Right renal cortex interstitium (tissue), 3 donors: ENCODE data around the gene KCTD1. TPM values are rescaled to one million over a fixed set of nuclear protein-coding genes. Genes with fewer than 3 reads are reported as not detected.

ENCODE experiments used
- DNase-seq, 3 donors: peaks; one replicate each; pipeline ENCODE4 v3.0.0-alpha.2; 2013; ENCODE audit warnings: low read depth in 3 of 3, low spot score in 2 of 3
- polyA plus RNA-seq, 3 donors: library from polyadenylated mRNA; unstranded; fragments of 120-200 nt; gene quantifications; one replicate each; pipeline ENCODE4 v1.2.1, GENCODE V29; 2013; ENCODE audit not compliant: insufficient read length in 3 of 3

The KCTD1 gene
- polyA plus RNA-seq, 3 donors: 70.3 to 79.6 (median 77.8) TPM

GRCh38 chr18:26436176-26437051, 111.9 kb downstream of the KCTD1 start:
- no peak for DNase-seq

DNA sequence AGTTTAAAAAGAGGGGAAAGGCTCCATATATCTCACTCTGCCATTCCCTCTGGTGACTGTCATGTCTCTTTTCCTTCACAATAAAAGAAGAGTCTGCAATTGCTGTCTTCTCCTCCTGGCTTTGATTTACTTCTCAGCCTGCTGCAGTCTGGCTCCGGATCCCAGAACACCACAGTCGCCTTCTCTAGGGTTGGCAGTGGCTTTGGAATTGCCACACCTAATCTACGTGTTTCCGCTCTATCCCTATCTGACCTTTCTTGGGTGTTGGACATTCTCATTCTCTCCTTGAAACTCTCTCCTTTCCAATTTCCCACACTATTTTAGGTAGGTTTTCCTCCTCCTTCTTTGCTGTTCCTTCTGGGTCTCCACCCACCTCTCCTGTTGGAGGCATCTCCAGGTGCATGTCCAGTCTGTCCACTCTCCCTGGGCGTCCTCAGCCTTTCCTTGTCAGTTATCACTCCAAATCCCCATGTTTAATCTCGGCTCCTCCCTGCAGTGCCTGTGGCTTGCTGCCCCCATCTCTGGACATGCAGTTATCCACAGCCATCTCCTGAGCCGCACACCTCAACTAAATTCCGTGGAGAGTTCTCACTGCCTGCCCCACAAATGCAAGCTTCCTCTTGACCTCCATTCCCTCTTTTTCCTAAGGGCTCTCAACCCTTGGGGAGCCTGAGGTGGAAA, 112.8 kb downstream of the KCTD1 start:
- DNase-seq: no peak

DNA sequence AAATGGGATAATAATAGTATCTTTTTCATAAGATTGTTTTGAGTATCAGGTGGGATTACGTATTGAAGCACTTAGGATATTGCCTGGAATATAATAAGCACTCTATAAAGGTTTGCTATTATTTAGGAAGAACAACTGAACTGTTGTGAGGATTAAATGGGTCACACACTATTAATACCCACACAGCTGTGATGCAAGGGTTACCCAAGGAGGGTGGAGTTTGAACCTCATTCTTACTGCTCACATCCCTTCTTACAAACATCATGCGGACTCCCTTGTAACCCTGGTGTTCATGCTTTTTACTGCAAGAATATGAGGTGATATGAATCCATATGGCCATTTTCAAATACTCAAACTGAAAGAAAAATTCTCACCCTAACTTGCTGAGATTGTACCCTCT, 113.5 kb downstream of the KCTD1 start:
- DNase-seq: no peak

GRCh38 chr18:26432651-26433424, 115.5 kb downstream of the KCTD1 start:
- no peak for DNase-seq

- DNase-seq: peak in 1 of 3 donors; percentile 57
Observed at GRCh38 chr18:26429535-26430226, 118.7 kb downstream of the KCTD1 start.

GRCh38 chr18:26425148-26425531, 123.2 kb downstream of the KCTD1 start:
- DNase-seq: no peak

DNA sequence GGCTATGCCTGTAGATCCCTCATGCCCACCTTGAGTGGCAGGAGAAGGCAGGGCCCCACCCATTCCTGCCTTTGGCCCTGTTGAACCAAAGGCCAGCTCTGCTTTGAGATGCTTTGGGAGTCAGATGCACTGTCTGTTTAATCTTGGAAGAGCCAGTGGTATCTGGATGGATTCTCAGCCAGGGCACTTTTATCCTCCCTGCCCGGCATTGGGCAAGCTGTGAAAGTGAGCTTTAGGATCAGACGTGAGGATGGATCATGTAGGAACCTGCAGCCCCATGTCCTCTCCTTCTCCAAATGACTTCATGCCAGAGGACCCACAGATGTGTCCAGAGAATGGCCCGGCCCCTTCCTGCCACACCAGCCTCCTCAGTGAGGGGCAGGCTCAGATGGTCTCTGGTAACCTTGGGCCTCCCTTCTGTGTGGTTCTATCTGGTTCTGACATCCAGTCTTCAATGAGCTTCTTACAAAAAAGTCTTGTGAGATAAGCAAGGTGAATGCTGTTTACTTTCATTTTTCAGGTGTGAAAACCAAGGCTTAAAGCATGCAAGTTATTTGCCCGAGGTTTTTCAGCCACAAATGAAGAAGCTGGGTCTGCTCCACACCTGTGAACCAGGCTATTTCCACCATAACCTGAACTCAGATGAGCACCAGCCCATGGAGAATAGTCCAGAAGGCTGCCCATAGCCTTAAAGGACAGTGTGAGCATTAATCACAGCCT, 123.8 kb downstream of the KCTD1 start:
- DNase-seq: no peak

- no peak for DNase-seq
Observed at GRCh38 chr18:26422472-26423162, 125.7 kb downstream of the KCTD1 start.

DNA sequence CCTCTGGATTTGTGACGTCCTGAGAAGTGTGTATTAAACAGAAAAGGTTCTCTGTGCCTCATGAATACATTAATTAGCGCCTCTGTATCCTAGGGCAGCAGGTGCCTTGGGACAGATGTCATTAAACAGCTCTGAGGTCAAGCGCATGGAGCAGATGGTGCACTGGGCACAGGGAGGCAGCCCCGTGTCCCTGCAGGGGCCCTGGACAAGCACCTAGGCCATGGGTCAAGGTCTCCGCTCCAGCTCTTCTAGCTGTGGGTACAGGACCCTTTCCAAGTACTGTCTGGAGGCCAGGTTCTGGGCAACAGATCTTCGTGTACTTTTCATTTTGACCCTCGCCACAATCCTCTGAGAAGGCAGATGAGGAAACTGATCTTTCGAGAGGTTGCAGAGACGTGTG, 126.4 kb downstream of the KCTD1 start:
- DNase-seq: no peak

DNA sequence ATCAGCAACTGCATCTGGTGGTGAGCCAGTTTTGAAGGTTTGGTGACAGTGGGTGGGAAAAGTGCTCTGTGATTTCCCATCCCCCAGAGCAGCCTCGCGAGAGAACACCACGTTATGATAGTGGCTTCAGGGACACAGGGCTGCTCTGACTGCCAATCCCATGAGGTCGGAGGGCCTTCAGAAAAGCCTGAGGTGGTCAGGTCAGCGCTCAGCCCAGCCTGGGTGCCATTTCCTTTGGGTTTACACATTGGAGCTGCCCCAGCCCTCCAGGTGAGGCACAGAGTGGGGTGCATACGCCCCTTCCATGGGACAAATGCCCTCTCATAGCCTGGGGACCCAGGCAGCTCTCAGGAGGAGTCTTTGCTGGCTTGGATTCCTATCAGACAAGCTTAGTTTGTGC, 126.8 kb downstream of the KCTD1 start:
- DNase-seq: no peak

GRCh38 chr18:26419746-26420145, 128.6 kb downstream of the KCTD1 start:
- no peak for DNase-seq

- DNase-seq: no peak
Observed at GRCh38 chr18:26418225-26418624, 130.1 kb downstream of the KCTD1 start.

GRCh38 chr18:26417190-26417589, 131.2 kb downstream of the KCTD1 start:
- no peak for DNase-seq

- DNase-seq: no peak
Observed at GRCh38 chr18:26416652-26417150, 131.7 kb downstream of the KCTD1 start.

DNA sequence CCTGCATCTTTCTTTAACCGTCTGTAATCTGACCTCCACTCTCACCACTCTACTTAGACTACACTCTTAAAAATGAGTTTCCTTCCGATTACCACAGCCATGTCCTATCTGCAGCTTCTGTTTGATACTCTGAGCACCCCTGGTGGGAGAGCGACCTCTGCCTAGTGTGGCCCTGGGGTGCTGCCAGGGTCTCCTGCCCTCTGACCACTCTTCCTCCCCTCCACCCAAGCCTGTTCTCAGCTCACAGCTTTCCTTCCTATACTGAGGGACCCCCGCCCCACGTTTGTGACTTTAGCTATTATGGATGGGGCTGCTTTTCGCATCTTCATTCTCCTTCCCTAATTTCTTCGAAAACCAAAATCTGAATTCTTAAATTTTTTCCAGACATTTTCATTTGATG, 132.7 kb downstream of the KCTD1 start:
- no peak for DNase-seq

DNA sequence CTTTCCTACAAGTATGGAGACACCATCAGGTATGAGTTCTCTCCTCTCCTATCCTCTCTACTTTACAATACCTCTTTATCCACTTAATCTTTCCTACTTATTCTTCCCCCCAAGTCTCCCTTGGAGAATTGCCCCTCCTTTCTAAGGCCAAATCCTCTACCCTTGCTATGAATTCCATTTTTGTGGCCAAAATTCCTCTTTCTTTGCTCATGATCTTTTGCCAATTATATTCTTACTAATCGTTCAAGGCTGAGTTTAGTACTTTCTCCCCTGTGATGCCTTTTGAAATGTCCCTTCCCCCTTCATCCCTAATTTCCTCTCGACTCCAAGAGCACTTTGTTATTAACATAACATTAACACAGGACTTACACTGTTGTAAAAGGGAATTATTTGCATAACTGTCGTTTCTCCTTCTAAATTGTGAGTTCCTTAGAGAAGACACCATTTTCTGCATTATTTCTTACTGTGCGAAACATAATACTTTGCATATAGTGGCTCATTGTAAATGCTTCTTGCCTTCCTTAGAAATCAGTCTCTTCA, 133.4 kb downstream of the KCTD1 start:
- no peak for DNase-seq

DNA sequence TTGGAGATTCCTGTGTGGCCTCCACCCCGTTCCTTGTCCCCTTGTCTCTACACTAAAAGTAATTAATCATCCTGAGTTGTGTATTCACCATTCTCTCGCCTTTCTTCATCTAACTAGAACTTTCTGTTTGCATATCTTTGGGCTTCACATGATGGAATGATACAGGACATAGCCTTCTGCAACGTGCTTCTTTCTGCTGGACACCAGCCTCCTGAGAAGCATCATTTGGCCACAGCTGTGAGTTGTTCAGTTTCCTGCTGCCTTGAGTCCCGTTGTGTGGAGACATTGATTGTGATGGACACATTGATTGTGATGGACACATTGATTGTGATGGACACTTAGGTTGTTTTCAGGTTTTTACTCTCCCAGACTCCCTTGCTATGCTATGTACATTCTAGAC, 139.3 kb downstream of the KCTD1 start:
- DNase-seq: no peak

DNA sequence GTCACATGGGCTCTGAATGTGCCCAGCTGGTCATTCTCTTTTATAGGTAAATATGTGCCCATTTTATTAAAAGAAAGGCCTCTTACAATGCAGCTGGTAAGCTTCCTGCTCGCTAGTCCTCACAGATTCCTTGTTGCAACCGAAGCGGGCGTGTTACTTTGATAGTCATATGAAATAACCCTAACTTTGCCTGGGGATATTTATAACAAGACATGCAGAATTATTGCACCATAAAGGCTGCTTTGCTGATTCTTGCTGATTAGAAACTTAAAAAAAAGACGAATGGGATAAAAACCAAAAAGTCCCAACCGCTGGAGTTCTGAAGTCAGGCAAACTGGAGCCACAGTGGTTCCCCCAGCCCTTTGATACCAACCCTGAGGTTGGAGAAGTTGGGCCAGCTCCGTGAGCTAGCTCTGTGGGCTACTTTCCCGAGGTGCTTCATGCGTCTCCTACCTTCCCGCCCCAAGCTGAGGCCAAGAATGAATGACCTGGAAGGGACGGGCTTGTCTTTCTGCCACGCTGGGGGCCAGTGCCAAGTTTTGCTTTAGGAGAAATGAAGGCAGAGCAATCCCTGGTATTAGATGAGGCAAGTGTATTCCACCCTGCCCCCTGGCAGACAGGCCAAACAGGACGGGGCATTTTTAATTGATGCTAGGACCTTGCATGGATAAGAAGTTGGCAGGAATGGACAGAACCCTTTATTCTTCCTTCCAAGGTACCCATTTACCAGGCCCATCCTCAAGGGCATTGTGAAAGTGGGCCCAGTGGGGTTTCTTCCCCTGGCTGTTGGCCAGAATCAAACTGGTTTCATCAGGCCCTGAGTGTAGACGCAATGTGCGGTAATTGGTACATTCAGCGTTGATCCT, 140.4 kb downstream of the KCTD1 start:
- DNase-seq: no peak
